Naive thymus-derived CD8-positive, alpha-beta T cell (primary cell): Measurements from ENCODE around the gene APBA2. TPM values are rescaled to one million over a fixed set of nuclear protein-coding genes. Genes with fewer than 3 reads are reported as not detected.
"Not testable (repeated sequence)": the region's sequence is repeated elsewhere in the genome, so short reads cannot be mapped to it uniquely, and the experiment has no call there.

Experiments
- ATAC-seq, 2 donors: fragments of 150-1000 bp; cut with Tn5 transposase in 1 of 2; sonication (Bioruptor Pico), chemical (Tn5 transposase) in 1 of 2; 1 replicate in 1 of 2; 2 replicates in 1 of 2; pipeline ENCODE4 v1.10.0; 2021; ENCODE audit warnings: mild to moderate bottlenecking in 2 of 2, moderate library complexity in 2 of 2
- POLR2A ChIA-PET: fragments of 350-600 bp; sonication (Branson Sonifier 250); formaldehyde crosslinking; loops from one replicate; lab custom pipeline; 2021; ENCODE audit warnings: antibody characterized with exemption; lab: Charles Lee
- DNase-seq, 10 donors: peaks; one replicate each; pipeline versions ENCODE4 v3.0.0 to v3.0.0-alpha.2; 2020 to 2022
- H3K27ac Mint-ChIP-seq, 10 donors: one replicate each; pipeline ENCODE4 v1.8.0; 2020 to 2022; ENCODE audit warnings: mild to moderate bottlenecking in 10 of 10, mixed read lengths in 10 of 10, moderate library complexity in 4 of 10, inconsistent platforms in 1 of 10
- H3K27me3 Mint-ChIP-seq, 5 donors: one replicate each; pipeline ENCODE4 v1.8.0; 2021 to 2022; ENCODE audit warnings: mixed read lengths in 5 of 5
- H3K36me3 Mint-ChIP-seq, 3 donors: one replicate each; pipeline ENCODE4 v1.8.0; 2020 to 2022; ENCODE audit warnings: mixed read lengths in 3 of 3, mild to moderate bottlenecking in 2 of 3, inconsistent platforms in 1 of 3
- H3K4me1 Mint-ChIP-seq, 4 donors: one replicate each; pipeline ENCODE4 v1.8.0; 2021 to 2022; ENCODE audit warnings: mixed read lengths in 4 of 4
- H3K4me3 Mint-ChIP-seq, 10 donors: one replicate each; pipeline ENCODE4 v1.8.0; 2020 to 2022; ENCODE audit warnings: mild to moderate bottlenecking in 10 of 10, mixed read lengths in 10 of 10, moderate library complexity in 6 of 10, inconsistent platforms in 1 of 10
- H3K9me3 Mint-ChIP-seq, 9 donors: one replicate each; pipeline ENCODE4 v1.8.0; 2020 to 2022; ENCODE audit warnings: mixed read lengths in 9 of 9, mild to moderate bottlenecking in 3 of 9, inconsistent platforms in 1 of 9, moderate library complexity in 1 of 9
- polyA plus RNA-seq, 3 donors: library from polyadenylated mRNA; unstranded; fragments of 300-500 nt; fragmentation: Illumina TruSeq; gene quantifications; one replicate each; pipeline ENCODE4 v1.2.3, GENCODE V29; 2021
- total RNA-seq, 8 experiments: library from RNA in 2 of 8; stranded (reverse) in 2 of 8; gene quantifications; one replicate each; pipeline ENCODE4 v1.2.3 and lab custom pipeline; 2021 to 2026

Gene APBA2
- total and polyA plus RNA-seq, 5 experiments from 2014 or later: 75.5 to 216 (median 164) TPM

- Mint-ChIP-seq H3K36me3 (no peaks in the 10 kb centered on the region), H3K27me3 (peaks cover 0 to 1% (median 0%) of the 10 kb centered on the region in 5 donors), H3K4me1 (peaks cover 8 to 34% (median 23%) of the 10 kb centered on the region in 4 donors), H3K4me3 (no peak overlapping the region), H3K27ac (peak overlapping the region in 4 of 10 donors; percentile 29 to 54 (median 48)), H3K9me3 (no peaks in the 10 kb centered on the region)
- POLR2A ChIA-PET: no interaction called here
- DNase-seq (no peak), ATAC-seq (no peak)
Measured at GRCh38 chr15:28881170-28881569, 4.6 kb upstream of the APBA2 start.

GRCh38 chr15:28881600-28881999 is 4.2 kb upstream of the APBA2 start:
- Mint-ChIP-seq H3K36me3 (no peaks in the 10 kb centered on the region), H3K27me3 (peaks cover 0 to 1% (median 0%) of the 10 kb centered on the region in 5 donors), H3K9me3 (no peaks in the 10 kb centered on the region), H3K4me3 (no peak overlapping the region), H3K4me1 (peaks cover 6 to 30% (median 20%) of the 10 kb centered on the region in 4 donors), H3K27ac (no peak overlapping the region)
- ATAC-seq (no peak), DNase-seq (no peak)
- POLR2A ChIA-PET: interaction anchor here (0.7 kb wide), 1 partner anchor 8 kb away, joined by 4 read pairs; no protein-coding TSS in a partner anchor

GRCh38 chr15:28884151-28884940 is 1.4 kb upstream of the APBA2 start:
- Mint-ChIP-seq H3K4me1 (peaks cover 28 to 37% (median 33%) of the 10 kb centered on the region in 4 donors), H3K9me3 (no peaks in the 10 kb centered on the region), H3K36me3 (no peaks in the 10 kb centered on the region), H3K27me3 (no peaks in the 10 kb centered on the region), H3K27ac (peak overlapping the region in 9 of 10 donors; percentile 28 to 90 (median 67)), H3K4me3 (peak overlapping the region; percentile 16 to 92 (median 79))
- ATAC-seq (no peak), DNase-seq (no peak)
- POLR2A ChIA-PET: interaction anchor here (1.2 to 7.2 kb wide), 6 partner anchors 10 to 205 kb away, joined by 3 to 62 read pairs (median 8); no protein-coding TSS in a partner anchor

GRCh38 chr15:28885128-28885629 is 595 bp upstream of the APBA2 start:
- DNase-seq (peak in 1 of 10 donors; percentile 25), ATAC-seq (no peak)
- POLR2A ChIA-PET: interaction anchor here (0.8 to 7.2 kb wide), 14 partner anchors 9 to 385 kb away, joined by 3 to 62 read pairs (median 5); no protein-coding TSS in a partner anchor
- Mint-ChIP-seq H3K27ac (peak overlapping the region; percentile 41 to 90 (median 81)), H3K9me3 (no peaks in the 10 kb centered on the region), H3K27me3 (no peaks in the 10 kb centered on the region), H3K4me1 (peaks cover 32 to 45% (median 41%) of the 10 kb centered on the region in 4 donors), H3K36me3 (peaks cover 0 to 2% (median 0%) of the 10 kb centered on the region in 3 donors), H3K4me3 (peak overlapping the region; percentile 68 to 92 (median 79))

- Mint-ChIP-seq H3K4me1 (peaks cover 44 to 60% (median 54%) of the 10 kb centered on the region in 4 donors), H3K4me3 (peak overlapping the region; percentile 88 to 96 (median 93)), H3K36me3 (peaks cover 0 to 2% (median 0%) of the 10 kb centered on the region in 3 donors), H3K27ac (peak overlapping the region; percentile 96 to 100 (median 99)), H3K9me3 (no peaks in the 10 kb centered on the region), H3K27me3 (no peaks in the 10 kb centered on the region)
- ATAC-seq (peak; percentile 2 to 5), DNase-seq (peak in 3 of 10 donors; percentile 21 to 36 (median 35))
- POLR2A ChIA-PET: interaction anchor here (0.9 to 7.2 kb wide), 14 partner anchors 8 to 111 kb away, joined by 3 to 62 read pairs (median 4); no protein-coding TSS in a partner anchor
Measured at GRCh38 chr15:28886431-28887338, 911 bp downstream of the APBA2 start.

- Mint-ChIP-seq H3K9me3 (no peaks in the 10 kb centered on the region), H3K4me1 (peaks cover 42 to 64% (median 60%) of the 10 kb centered on the region in 4 donors), H3K36me3 (peaks cover 0 to 2% (median 0%) of the 10 kb centered on the region in 3 donors), H3K27me3 (no peaks in the 10 kb centered on the region), H3K27ac (peak overlapping the region; percentile 96 to 100 (median 99)), H3K4me3 (peak overlapping the region; percentile 88 to 96 (median 93))
- POLR2A ChIA-PET: interaction anchor here (0.6 to 7.2 kb wide), 14 partner anchors 9 to 116 kb away, joined by 3 to 62 read pairs (median 4); no protein-coding TSS in a partner anchor
- DNase-seq (no peak), ATAC-seq (no peak)
Measured at GRCh38 chr15:28887339-28888174, 1.8 kb downstream of the APBA2 start.

- H3K4me3 Mint-ChIP-seq: peak overlapping the region; percentile 88 to 96 (median 93)
- H3K4me1 Mint-ChIP-seq: peaks cover 47 to 72% (median 68%) of the 10 kb centered on the region in 4 donors
- DNase-seq (no peak), ATAC-seq (no peak)
- H3K9me3 Mint-ChIP-seq: no peaks in the 10 kb centered on the region
- H3K27me3 Mint-ChIP-seq: no peaks in the 10 kb centered on the region
- peak overlapping the region; percentile 96 to 100 (median 99) for H3K27ac Mint-ChIP-seq
- POLR2A ChIA-PET: interaction anchor here (0.6 to 7.2 kb wide), 11 partner anchors 11 to 115 kb away, joined by 3 to 62 read pairs (median 4); no protein-coding TSS in a partner anchor
- H3K36me3 Mint-ChIP-seq: peaks cover 0 to 2% (median 0%) of the 10 kb centered on the region in 3 donors
Measured at GRCh38 chr15:28888302-28888894, 2.6 kb downstream of the APBA2 start.

GRCh38 chr15:28888900-28889299 is 3.1 kb downstream of the APBA2 start:
- H3K9me3 Mint-ChIP-seq: no peaks in the 10 kb centered on the region
- POLR2A ChIA-PET: interaction anchor here (1.4 to 7.2 kb wide), 4 partner anchors 10 to 115 kb away, joined by 3 to 62 read pairs (median 15); no protein-coding TSS in a partner anchor
- ATAC-seq (no peak), DNase-seq (no peak)
- peaks cover 0 to 2% (median 0%) of the 10 kb centered on the region in 3 donors for H3K36me3 Mint-ChIP-seq
- H3K4me1 Mint-ChIP-seq: peaks cover 49 to 76% (median 73%) of the 10 kb centered on the region in 4 donors
- H3K27me3 Mint-ChIP-seq: no peaks in the 10 kb centered on the region
- H3K27ac Mint-ChIP-seq: peak overlapping the region; percentile 96 to 100 (median 99)
- H3K4me3 Mint-ChIP-seq: peak overlapping the region; percentile 88 to 96 (median 93)

GRCh38 chr15:28889346-28889745 is 3.6 kb downstream of the APBA2 start:
- H3K4me3 Mint-ChIP-seq: peak overlapping the region; percentile 66 to 96 (median 93)
- H3K36me3 Mint-ChIP-seq: peaks cover 0 to 2% (median 0%) of the 10 kb centered on the region in 3 donors
- POLR2A ChIA-PET: interaction anchor here (0.6 to 7.2 kb wide), 6 partner anchors 10 to 77 kb away, joined by 3 to 62 read pairs (median 4); no protein-coding TSS in a partner anchor
- H3K9me3 Mint-ChIP-seq: no peaks in the 10 kb centered on the region
- peaks cover 53 to 80% (median 77%) of the 10 kb centered on the region in 4 donors for H3K4me1 Mint-ChIP-seq
- no peak for DNase-seq
- no peaks in the 10 kb centered on the region for H3K27me3 Mint-ChIP-seq
- ATAC-seq: no peak
- peak overlapping the region; percentile 96 to 100 (median 99) for H3K27ac Mint-ChIP-seq

- not testable (repeated sequence) for H3K27me3 Mint-ChIP-seq, H3K36me3 Mint-ChIP-seq, DNase-seq, H3K9me3 Mint-ChIP-seq, ATAC-seq
- POLR2A ChIA-PET: interaction anchor here (0.6 to 7.2 kb wide), 7 partner anchors 9 to 76 kb away, joined by 3 to 62 read pairs (median 5); no protein-coding TSS in a partner anchor
- peaks cover 55 to 82% (median 77%) of the 10 kb centered on the region in 4 donors for H3K4me1 Mint-ChIP-seq
- H3K27ac Mint-ChIP-seq: peak overlapping the region; percentile 96 to 100 (median 99)
- H3K4me3 Mint-ChIP-seq: peak overlapping the region; percentile 43 to 96 (median 92)
Measured at GRCh38 chr15:28889871-28890270, 4.1 kb downstream of the APBA2 start.
